Naive thymus-derived CD4-positive, alpha-beta T cell (primary cell): ENCODE results near the gene LDLRAD4. TPM values are rescaled to one million over a fixed set of nuclear protein-coding genes. Genes with fewer than 3 reads are reported as not detected.
A peak's percentile ranks its signal among the peaks of the same experiment; 100 is the strongest.

ENCODE experiments used
- ATAC-seq: fragments of 150-1000 bp; cut with Tn5 transposase; 2 replicates; pipeline ENCODE4 v1.10.0; 2021; ENCODE audit warnings: mild to moderate bottlenecking, moderate library complexity
- CTCF ChIA-PET: fragments of 350-600 bp; sonication (Branson Sonifier 250); formaldehyde crosslinking; loops from one replicate; lab custom pipeline; 2021; ENCODE audit warnings: antibody characterized with exemption; lab: Charles Lee
- POLR2A ChIA-PET: fragments of 350-600 bp; sonication (Branson Sonifier 250); formaldehyde crosslinking; loops from one replicate; lab custom pipeline; 2021; ENCODE audit warnings: antibody characterized with exemption, inconsistent platforms; lab: Charles Lee
- DNase-seq, 9 donors: peaks; one replicate each; pipeline versions ENCODE4 v3.0.0 to v3.0.0-alpha.2; 2020 to 2022; ENCODE audit warnings: mixed read lengths in 1 of 9
- H3K27ac ChIP-seq: one replicate; pipeline ENCODE4 v1.7.0; 2013; ENCODE audit warnings: mild to moderate bottlenecking, low read depth, low read length, moderate library complexity
- H3K27me3 ChIP-seq, 2 donors: one replicate each; pipeline ENCODE4 v1.7.0; 2013; ENCODE audit warnings: low read length in 2 of 2, mild to moderate bottlenecking in 2 of 2, moderate library complexity in 2 of 2; ENCODE audit not compliant: control insufficient read depth in 2 of 2, insufficient read depth in 2 of 2
- H3K36me3 ChIP-seq, 3 experiments: 1 replicate in 2 of 3; 2 replicates in 1 of 3; pipeline ENCODE4 v1.7.0; 2013; ENCODE audit warnings: low read length in 3 of 3, mild to moderate bottlenecking in 3 of 3, moderate library complexity in 1 of 3; ENCODE audit not compliant: insufficient read depth in 3 of 3, control insufficient read depth in 2 of 3
- H3K4me1 ChIP-seq, 2 donors: one replicate each; pipeline ENCODE4 v1.7.0; 2013; ENCODE audit warnings: low read length in 2 of 2, mild to moderate bottlenecking in 2 of 2, moderate library complexity in 1 of 2; ENCODE audit not compliant: control insufficient read depth in 2 of 2, insufficient read depth in 2 of 2
- H3K4me3 ChIP-seq: 2 replicates; pipeline ENCODE4 v1.7.0; 2013; ENCODE audit warnings: mild to moderate bottlenecking, low read length
- H3K9me3 ChIP-seq, 3 experiments: 1 replicate in 2 of 3; 2 replicates in 1 of 3; pipeline ENCODE4 v1.7.0; 2013; ENCODE audit warnings: low read length in 3 of 3; ENCODE audit not compliant: control insufficient read depth in 2 of 3
- H3K27ac Mint-ChIP-seq, 9 donors: one replicate each; pipeline ENCODE4 v1.8.0; 2020 to 2022; ENCODE audit warnings: mixed read lengths in 9 of 9, mild to moderate bottlenecking in 8 of 9, moderate library complexity in 5 of 9, inconsistent platforms in 2 of 9
- H3K27me3 Mint-ChIP-seq, 5 donors: one replicate each; pipeline ENCODE4 v1.8.0; 2021 to 2022; ENCODE audit warnings: mixed read lengths in 5 of 5, mild to moderate bottlenecking in 1 of 5
- H3K36me3 Mint-ChIP-seq, 5 donors: one replicate each; pipeline ENCODE4 v1.8.0; 2020 to 2022; ENCODE audit warnings: mixed read lengths in 5 of 5, mild to moderate bottlenecking in 3 of 5, inconsistent platforms in 1 of 5
- H3K4me1 Mint-ChIP-seq, 7 donors: one replicate each; pipeline ENCODE4 v1.8.0; 2020 to 2022; ENCODE audit warnings: mixed read lengths in 7 of 7, mild to moderate bottlenecking in 3 of 7, inconsistent platforms in 1 of 7
- H3K4me3 Mint-ChIP-seq, 10 donors: one replicate each; pipeline ENCODE4 v1.8.0; 2020 to 2022; ENCODE audit warnings: mild to moderate bottlenecking in 10 of 10, mixed read lengths in 10 of 10, moderate library complexity in 6 of 10, inconsistent platforms in 2 of 10
- H3K9me3 Mint-ChIP-seq, 11 donors: one replicate each; pipeline ENCODE4 v1.8.0; 2020 to 2022; ENCODE audit warnings: mixed read lengths in 11 of 11, mild to moderate bottlenecking in 4 of 11, inconsistent platforms in 1 of 11, moderate library complexity in 1 of 11
- intact Hi-C, 2 donors: fragments of 100-400 bp; cut with micrococcal nuclease; formaldehyde crosslinking; loops; one replicate each; pipeline ENCODE4 v1.15.1; 2023
- polyA plus RNA-seq, 2 donors: library from polyadenylated mRNA; unstranded; fragments of 300-500 nt; fragmentation: Illumina TruSeq; gene quantifications; one replicate each; pipeline ENCODE4 v1.2.3, GENCODE V29; 2021
- total RNA-seq, 6 experiments: library from RNA in 5 of 6; stranded (reverse) in 5 of 6; gene quantifications; 1 replicate in 5 of 6; 2 replicates in 1 of 6; pipeline ENCODE4 v1.2.3 and lab custom pipeline; 2021 to 2026

LDLRAD4 gene
- total and polyA plus RNA-seq, 7 experiments from 2014 or later, result 13.0 to 84.3 (median 53.7) TPM

- H3K4me1 Mint-ChIP-seq, result peaks cover 40 to 81% (median 69%) of the 10 kb centered on the region in 7 donors
- H3K36me3 ChIP-seq, result no peaks in the 10 kb centered on the region
- CTCF ChIA-PET, result interaction anchor here (0.6 kb wide), 1 partner anchor 132 kb away, joined by 3 read pairs; no protein-coding TSS in a partner anchor
- H3K4me3 Mint-ChIP-seq, result no peak overlapping the region
- peaks cover 0 to 4% (median 0%) of the 10 kb centered on the region in 5 donors for H3K27me3 Mint-ChIP-seq
- no peaks in the 10 kb centered on the region for H3K9me3 ChIP-seq
- H3K9me3 Mint-ChIP-seq, result no peaks in the 10 kb centered on the region
- H3K4me1 ChIP-seq, result peaks cover 2 to 57% of the 10 kb centered on the region in 2 donors
- ATAC-seq, result no peak
- DNase-seq, result no peak
- peaks cover 0 to 2% (median 0%) of the 10 kb centered on the region in 5 donors for H3K36me3 Mint-ChIP-seq
- no peak overlapping the region for H3K4me3 ChIP-seq
- intact Hi-C loops, result loop anchor here in 1 of 2 donors (5.0 kb wide), 1 partner anchor 118 kb away; no protein-coding TSS in a partner anchor
- POLR2A ChIA-PET, result interaction anchor here (1.6 kb wide), 1 partner anchor 16 kb away, joined by 3 read pairs; no protein-coding TSS in a partner anchor
- H3K27me3 ChIP-seq, result no peaks in the 10 kb centered on the region
- H3K27ac ChIP-seq, result no peak overlapping the region
- peak overlapping the region in 4 of 9 donors; percentile 28 to 84 (median 80) for H3K27ac Mint-ChIP-seq
These were observed 45.8 kb downstream of the LDLRAD4 start for GRCh38 chr18:13264091-13265007.

- H3K4me1 ChIP-seq, result peaks cover 2 to 56% of the 10 kb centered on the region in 2 donors
- no peaks in the 10 kb centered on the region for H3K36me3 ChIP-seq
- POLR2A ChIA-PET, result interaction anchor here (0.6 to 1.8 kb wide), 5 partner anchors 11 to 48 kb away, joined by 3 to 6 read pairs (median 3); no protein-coding TSS in a partner anchor
- Mint-ChIP-seq H3K4me3 (peak overlapping the region in 8 of 10 donors; percentile 22 to 82 (median 66)), H3K27ac (peak overlapping the region; percentile 67 to 97 (median 84)), H3K4me1 (peaks cover 38 to 81% (median 70%) of the 10 kb centered on the region in 7 donors), H3K36me3 (peaks cover 0 to 8% (median 3%) of the 10 kb centered on the region in 5 donors), H3K27me3 (peaks cover 0 to 4% (median 0%) of the 10 kb centered on the region in 5 donors), H3K9me3 (peaks cover 0 to 4% (median 0%) of the 10 kb centered on the region in 11 donors)
- no peak overlapping the region for H3K4me3 ChIP-seq
- CTCF ChIA-PET, result interaction anchor here (0.7 kb wide), 1 partner anchor 10 kb away, joined by 3 read pairs; no protein-coding TSS in a partner anchor
- no peaks in the 10 kb centered on the region for H3K27me3 ChIP-seq
- DNase-seq, result peak in 1 of 9 donors; percentile 62
- H3K27ac ChIP-seq, result peak overlapping the region; percentile 62
- H3K9me3 ChIP-seq, result no peaks in the 10 kb centered on the region
- ATAC-seq, result no peak
- intact Hi-C loops, result loop anchor here in 1 of 2 donors (5.0 kb wide), 1 partner anchor 117 kb away; no protein-coding TSS in a partner anchor
These were observed 46.7 kb downstream of the LDLRAD4 start for GRCh38 chr18:13265008-13265910.

- Histone ChIP-seq H3K27ac (peak overlapping the region; percentile 62), H3K27me3 (no peaks in the 10 kb centered on the region), H3K9me3 (no peaks in the 10 kb centered on the region), H3K4me1 (peaks cover 0 to 50% of the 10 kb centered on the region in 2 donors), H3K36me3 (no peaks in the 10 kb centered on the region), H3K4me3 (no peak overlapping the region)
- peaks cover 0 to 10% (median 0%) of the 10 kb centered on the region in 11 donors for H3K9me3 Mint-ChIP-seq
- peak overlapping the region; percentile 67 to 97 (median 84) for H3K27ac Mint-ChIP-seq
- H3K27me3 Mint-ChIP-seq, result peaks cover 0 to 4% (median 0%) of the 10 kb centered on the region in 5 donors
- peak overlapping the region in 7 of 10 donors; percentile 62 to 82 (median 68) for H3K4me3 Mint-ChIP-seq
- peaks cover 1 to 12% (median 5%) of the 10 kb centered on the region in 5 donors for H3K36me3 Mint-ChIP-seq
- DNase-seq (no peak), ATAC-seq (no peak)
- peaks cover 32 to 81% (median 67%) of the 10 kb centered on the region in 7 donors for H3K4me1 Mint-ChIP-seq
- intact Hi-C loops, result loop anchor here (1.0 to 5.0 kb wide), 5 partner anchors 8 to 116 kb away; no protein-coding TSS in a partner anchor
- ChIA-PET POLR2A (interaction anchor here (0.8 to 1.8 kb wide), 4 partner anchors 10 to 47 kb away, joined by 3 to 6 read pairs (median 4); no protein-coding TSS in a partner anchor), CTCF (interaction anchor here (0.7 kb wide), 1 partner anchor 10 kb away, joined by 3 read pairs; no protein-coding TSS in a partner anchor)
These were observed 47.3 kb downstream of the LDLRAD4 start for GRCh38 chr18:13265911-13266217.

GRCh38 chr18:13266218-13267100 is 47.9 kb downstream of the LDLRAD4 start:
- Mint-ChIP-seq H3K27me3 (peaks cover 0 to 4% (median 0%) of the 10 kb centered on the region in 5 donors), H3K4me1 (peaks cover 27 to 76% (median 61%) of the 10 kb centered on the region in 7 donors), H3K27ac (peak overlapping the region; percentile 67 to 97 (median 84)), H3K4me3 (peak overlapping the region; percentile 22 to 82 (median 66)), H3K36me3 (peaks cover 1 to 18% (median 8%) of the 10 kb centered on the region in 5 donors), H3K9me3 (peaks cover 0 to 15% (median 0%) of the 10 kb centered on the region in 11 donors)
- CTCF ChIA-PET, result interaction anchor here (0.7 kb wide), 1 partner anchor 9 kb away, joined by 3 read pairs; no protein-coding TSS in a partner anchor
- Histone ChIP-seq H3K4me1 (peaks cover 0 to 44% of the 10 kb centered on the region in 2 donors), H3K27ac (peak overlapping the region; percentile 62), H3K9me3 (no peaks in the 10 kb centered on the region), H3K36me3 (no peaks in the 10 kb centered on the region), H3K27me3 (no peaks in the 10 kb centered on the region), H3K4me3 (peak overlapping the region; percentile 38)
- intact Hi-C loops, result loop anchor here (1.0 to 5.0 kb wide), 5 partner anchors 8 to 116 kb away; no protein-coding TSS in a partner anchor
- POLR2A ChIA-PET, result interaction anchor here (0.8 to 1.8 kb wide), 5 partner anchors 10 to 117 kb away, joined by 3 to 6 read pairs (median 3); no protein-coding TSS in a partner anchor
- DNase-seq (peak in 8 of 9 donors; percentile 29 to 63 (median 50)), ATAC-seq (peak; percentile 67)

GRCh38 chr18:13267431-13267873 is 48.9 kb downstream of the LDLRAD4 start:
- H3K4me3 Mint-ChIP-seq, result peak overlapping the region; percentile 9 to 76 (median 64)
- Histone ChIP-seq H3K4me1 (peaks cover 0 to 39% of the 10 kb centered on the region in 2 donors), H3K27me3 (no peaks in the 10 kb centered on the region), H3K27ac (peak overlapping the region; percentile 62), H3K36me3 (no peaks in the 10 kb centered on the region), H3K9me3 (no peaks in the 10 kb centered on the region), H3K4me3 (no peak overlapping the region)
- H3K27me3 Mint-ChIP-seq, result peaks cover 0 to 4% (median 0%) of the 10 kb centered on the region in 5 donors
- H3K9me3 Mint-ChIP-seq, result peaks cover 0 to 15% (median 0%) of the 10 kb centered on the region in 11 donors
- H3K4me1 Mint-ChIP-seq, result peaks cover 21 to 75% (median 56%) of the 10 kb centered on the region in 7 donors
- ChIA-PET POLR2A (interaction anchor here (1.1 to 1.3 kb wide), 2 partner anchors 12 to 116 kb away, joined by 3 to 7 read pairs; no protein-coding TSS in a partner anchor), CTCF (no interaction called here)
- ATAC-seq (no peak), DNase-seq (no peak)
- peaks cover 5 to 20% (median 9%) of the 10 kb centered on the region in 5 donors for H3K36me3 Mint-ChIP-seq
- H3K27ac Mint-ChIP-seq, result peak overlapping the region; percentile 63 to 97 (median 83)
- intact Hi-C loops, result loop anchor here (2.0 to 5.0 kb wide), 4 partner anchors 15 to 115 kb away; no protein-coding TSS in a partner anchor
